ENCODE results near the gene AR.

DNA sequence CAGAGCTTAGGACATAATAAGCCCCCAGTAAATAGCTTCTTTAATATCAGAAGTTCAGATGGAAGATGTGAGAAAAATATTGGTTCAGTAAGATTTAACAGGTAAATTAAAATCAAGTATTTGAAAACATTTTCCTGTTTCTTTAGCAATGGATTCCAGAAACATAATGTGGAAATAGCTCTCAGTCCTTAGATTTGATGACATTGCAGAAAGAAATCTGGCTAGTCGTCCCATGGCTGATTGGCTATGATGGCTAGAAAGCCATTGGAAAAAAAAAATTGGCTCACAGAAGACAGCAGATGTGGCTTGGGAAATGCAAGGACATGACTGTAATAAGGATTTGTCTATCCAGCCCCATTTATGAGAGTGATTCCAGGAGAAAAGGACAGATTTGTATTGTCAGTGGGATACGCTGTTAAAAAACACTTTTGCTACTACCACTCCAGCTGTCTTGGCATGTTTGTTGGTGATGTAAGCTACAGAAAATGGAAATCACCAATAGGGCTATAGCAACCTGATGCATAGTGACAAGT, 78.3 kb downstream of the AR start:
- TF ChIP-seq POLR2AphosphoS5 (IDR thresholded peaks at IDR 0.05; ENCODE audit: low read depth, low read length): no peak
- TF ChIP-seq, protein P1, sequence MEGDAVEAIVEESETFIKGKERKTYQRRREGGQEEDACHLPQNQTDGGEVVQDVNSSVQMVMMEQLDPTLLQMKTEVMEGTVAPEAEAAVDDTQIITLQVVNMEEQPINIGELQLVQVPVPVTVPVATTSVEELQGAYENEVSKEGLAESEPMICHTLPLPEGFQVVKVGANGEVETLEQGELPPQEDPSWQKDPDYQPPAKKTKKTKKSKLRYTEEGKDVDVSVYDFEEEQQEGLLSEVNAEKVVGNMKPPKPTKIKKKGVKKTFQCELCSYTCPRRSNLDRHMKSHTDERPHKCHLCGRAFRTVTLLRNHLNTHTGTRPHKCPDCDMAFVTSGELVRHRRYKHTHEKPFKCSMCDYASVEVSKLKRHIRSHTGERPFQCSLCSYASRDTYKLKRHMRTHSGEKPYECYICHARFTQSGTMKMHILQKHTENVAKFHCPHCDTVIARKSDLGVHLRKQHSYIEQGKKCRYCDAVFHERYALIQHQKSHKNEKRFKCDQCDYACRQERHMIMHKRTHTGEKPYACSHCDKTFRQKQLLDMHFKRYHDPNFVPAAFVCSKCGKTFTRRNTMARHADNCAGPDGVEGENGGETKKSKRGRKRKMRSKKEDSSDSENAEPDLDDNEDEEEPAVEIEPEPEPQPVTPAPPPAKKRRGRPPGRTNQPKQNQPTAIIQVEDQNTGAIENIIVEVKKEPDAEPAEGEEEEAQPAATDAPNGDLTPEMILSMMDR (IDR thresholded peaks at IDR 0.05): no peak

All from Panc1 (cell line).